Right ventricle myocardium superior (tissue), 1 donor: ENCODE results near the gene DGKE. TPM values are rescaled to one million over a fixed set of nuclear protein-coding genes. Genes with fewer than 3 reads are reported as not detected.

Experiments used
- ATAC-seq: fragments of 200-7000 bp; cut with Tn5 transposase; one replicate; pipeline ENCODE4 v1.9.1; 2020; ENCODE audit warnings: mild to moderate bottlenecking; ENCODE audit not compliant: poor library complexity
- DNase-seq: peaks from one replicate; pipeline ENCODE4 v3.0.0-alpha.2; 2020
- intact Hi-C: fragments of 100-400 bp; cut with DNase I; formaldehyde crosslinking; loops from one replicate; pipeline ENCODE4 v1.11.2; 2022
- long read RNA-seq: library from polyadenylated mRNA; unstranded; transcript quantifications from one replicate; pipeline ENCODE4 v2.0.0, GENCODE V29; 2021
- total RNA-seq: library from RNA; stranded (reverse); fragmentation: NEBNext Ultra II Directional; extraction: Animal tissue kit (Norgen Biotek cat#: 25700); gene quantifications from one replicate; pipeline ENCODE4 v1.2.1, GENCODE V29; 2021
- donor health status: DM: no; HTN: yes; CAD: no; lungs with severe emphysema.

Gene DGKE
- total RNA-seq, result 3.0 TPM
- long read RNA-seq, full-length matches to known transcripts, result 1 of 3 reads
- long read RNA-seq, partial matches to known transcripts, result 0 of 3 reads
- long read RNA-seq, other reads (novel, unspliced or antisense), result 2 of 3 reads

- intact Hi-C loops, result no loop called here
- ATAC-seq, result peak; percentile 98
- peak; percentile 98 for DNase-seq
Measured at GRCh38 chr17:56833809-56834379, at the start of gene DGKE, which contains the start of gene C17orf67. Gene DGKE, plus strand, starts transcription at chr17:56834151. Its CDS starts 645 bp downstream, at chr17:56834796. Gene C17orf67, minus strand, starts transcription at chr17:56833920. Its CDS starts 18,110 bp downstream, at chr17:56815810.

- intact Hi-C loops, result no loop called here
- ATAC-seq (no peak), DNase-seq (no peak)
Measured at GRCh38 chr17:56785405-56785804, 48.5 kb upstream of the DGKE start.

GRCh38 chr17:56785997-56786680 lies 47.8 kb upstream of the DGKE start:
- ATAC-seq, result no peak
- no peak for DNase-seq
- intact Hi-C loops, result no loop called here

GRCh38 chr17:56786989-56787482 lies 46.9 kb upstream of the DGKE start:
- DNase-seq, result no peak
- intact Hi-C loops, result no loop called here
- peak; percentile 34 for ATAC-seq

GRCh38 chr17:56792267-56792666 lies 41.7 kb upstream of the DGKE start:
- no peak for DNase-seq
- no peak for ATAC-seq
- intact Hi-C loops, result no loop called here

GRCh38 chr17:56793531-56793930 lies 40.4 kb upstream of the DGKE start:
- no peak for DNase-seq
- intact Hi-C loops, result no loop called here
- ATAC-seq, result no peak

- ATAC-seq (no peak), DNase-seq (no peak)
- intact Hi-C loops, result no loop called here
Measured at GRCh38 chr17:56793957-56794356, 40.0 kb upstream of the DGKE start.

GRCh38 chr17:56795221-56795865 lies 38.6 kb upstream of the DGKE start:
- ATAC-seq (no peak), DNase-seq (no peak)
- intact Hi-C loops, result no loop called here

- no peak for ATAC-seq
- no peak for DNase-seq
- intact Hi-C loops, result no loop called here
Measured at GRCh38 chr17:56796536-56796935, 37.4 kb upstream of the DGKE start.

GRCh38 chr17:56798916-56799315 lies 35.0 kb upstream of the DGKE start:
- intact Hi-C loops, result no loop called here
- ATAC-seq (no peak), DNase-seq (no peak)

GRCh38 chr17:56801459-56802178 lies 32.3 kb upstream of the DGKE start:
- DNase-seq, result no peak
- peak; percentile 55 for ATAC-seq
- intact Hi-C loops, result no loop called here

GRCh38 chr17:56803071-56803470 lies 30.9 kb upstream of the DGKE start:
- intact Hi-C loops, result no loop called here
- no peak for ATAC-seq

GRCh38 chr17:56804454-56804853 lies 29.5 kb upstream of the DGKE start:
- DNase-seq (no peak), ATAC-seq (no peak)
- intact Hi-C loops, result no loop called here

More at GRCh38 chr17:56803071-56803470, 30.9 kb upstream of the DGKE start:
- DNase-seq, result no peak

- intact Hi-C loops, result no loop called here
- ATAC-seq, result no peak
- no peak for DNase-seq
Measured at GRCh38 chr17:56806949-56807348, 27.0 kb upstream of the DGKE start.

- DNase-seq, result no peak
- no peak for ATAC-seq
- intact Hi-C loops, result no loop called here
Measured at GRCh38 chr17:56807723-56808122, 26.2 kb upstream of the DGKE start.

GRCh38 chr17:56808503-56808902 lies 25.4 kb upstream of the DGKE start:
- intact Hi-C loops, result no loop called here
- ATAC-seq, result no peak

GRCh38 chr17:56809106-56809819 lies 24.7 kb upstream of the DGKE start:
- no peak for ATAC-seq
- intact Hi-C loops, result no loop called here
- DNase-seq, result no peak

More at GRCh38 chr17:56808503-56808902, 25.4 kb upstream of the DGKE start:
- no peak for DNase-seq

- intact Hi-C loops, result no loop called here
- DNase-seq (no peak), ATAC-seq (no peak)
Measured at GRCh38 chr17:56809820-56810179, 24.2 kb upstream of the DGKE start.
